Stimulated activated CD4-positive, alpha-beta T cell treated with anti-CD3 and anti-CD28 coated beads, TNF-alpha, amount 100 ng/mL, for 1 hour (primary cell): ENCODE data around the gene REPIN1.
"Not testable (repeated sequence)": the region's sequence is repeated elsewhere in the genome, so short reads cannot be mapped to it uniquely, and the experiment has no call there.

ENCODE experiments used
- DNase-seq, 3 donors: peaks; one replicate each; pipeline ENCODE4 v3.0.0-alpha.2; 2020; ENCODE audit warnings: low read depth in 3 of 3, low spot score in 1 of 3

The REPIN1 gene

DNA sequence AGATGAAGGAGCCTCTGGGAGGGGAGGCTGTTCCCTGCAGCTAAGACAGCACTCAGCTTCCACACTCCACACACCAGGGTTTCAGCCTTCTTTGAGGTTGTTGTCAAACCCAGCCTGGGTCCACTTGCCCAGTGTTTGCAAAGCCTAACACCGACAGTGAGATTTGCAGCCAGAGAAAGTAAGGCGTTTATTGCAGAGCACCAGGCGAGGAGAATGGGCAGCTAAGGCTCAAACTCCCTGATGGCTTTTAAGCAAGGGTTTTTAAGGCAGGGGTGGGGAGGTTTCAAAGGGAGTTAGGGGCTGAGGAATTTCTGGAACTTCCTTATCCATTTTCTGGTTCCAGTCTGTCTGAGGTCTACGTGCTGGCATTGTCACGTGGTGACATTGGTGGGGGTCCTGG lies 5.8 kb downstream of the REPIN1 start:
- no peak for DNase-seq

DNA sequence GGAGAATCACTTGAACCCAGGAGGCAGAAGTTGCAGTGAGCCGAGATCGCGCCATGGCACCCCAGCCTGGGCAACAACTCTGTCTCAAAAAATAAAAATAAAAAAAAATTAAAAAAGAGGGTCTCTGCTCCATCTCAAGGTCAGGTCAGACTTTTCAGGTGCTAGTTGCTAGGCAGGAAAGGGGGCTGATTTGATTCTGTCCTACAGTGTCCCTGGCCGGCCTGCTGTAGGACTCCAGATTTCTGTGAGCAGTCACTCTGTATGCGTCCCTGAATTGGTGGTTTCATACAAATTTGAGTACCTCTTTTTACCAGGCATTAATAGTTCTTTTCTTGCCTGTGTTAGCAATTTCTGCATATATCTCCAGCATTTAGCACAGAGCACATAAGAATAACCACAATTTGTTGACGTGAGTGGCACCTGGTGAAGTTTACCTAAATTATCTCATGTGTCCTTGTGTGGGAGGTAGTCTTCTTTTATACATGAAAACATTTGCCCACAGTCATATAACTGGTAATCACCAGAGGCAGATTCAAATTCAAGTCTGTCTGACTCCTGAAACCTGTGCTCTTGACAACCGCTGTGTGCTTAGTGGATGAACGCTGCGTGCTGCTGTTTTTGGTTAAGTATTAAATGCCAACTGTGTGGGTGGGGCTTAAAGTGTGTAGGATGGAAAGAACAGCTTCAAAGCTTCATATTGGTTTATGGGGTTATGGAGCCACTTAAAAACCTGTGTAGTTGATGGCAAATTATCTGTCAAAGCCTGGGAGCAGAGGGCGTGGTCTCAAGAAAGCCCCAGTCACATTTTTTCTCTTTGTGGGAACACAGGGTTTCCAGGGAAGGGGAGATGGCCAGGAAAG lies 7.3 kb downstream of the REPIN1 start:
- no peak for DNase-seq

DNA sequence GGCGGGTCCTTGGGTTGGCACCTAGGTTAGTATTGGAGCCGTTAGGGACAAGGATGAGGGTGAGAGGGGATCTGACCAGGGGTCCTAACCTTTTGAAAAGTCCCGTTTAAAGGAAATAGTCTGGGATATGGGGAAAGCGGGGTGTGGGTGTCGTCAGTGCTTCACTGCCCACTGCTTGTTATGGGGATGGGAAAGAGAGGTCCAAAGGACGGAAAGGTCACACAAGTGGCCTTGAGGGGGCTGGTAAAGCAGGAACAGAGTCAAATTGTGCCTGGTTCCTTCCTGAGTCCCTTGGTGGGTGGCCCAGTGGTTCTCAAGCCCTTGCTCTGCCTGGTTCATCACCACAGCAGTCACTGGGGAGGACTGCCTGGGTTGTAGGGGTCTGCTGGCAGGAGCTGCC lies 7.9 kb downstream of the REPIN1 start:
- DNase-seq = no peak

DNA sequence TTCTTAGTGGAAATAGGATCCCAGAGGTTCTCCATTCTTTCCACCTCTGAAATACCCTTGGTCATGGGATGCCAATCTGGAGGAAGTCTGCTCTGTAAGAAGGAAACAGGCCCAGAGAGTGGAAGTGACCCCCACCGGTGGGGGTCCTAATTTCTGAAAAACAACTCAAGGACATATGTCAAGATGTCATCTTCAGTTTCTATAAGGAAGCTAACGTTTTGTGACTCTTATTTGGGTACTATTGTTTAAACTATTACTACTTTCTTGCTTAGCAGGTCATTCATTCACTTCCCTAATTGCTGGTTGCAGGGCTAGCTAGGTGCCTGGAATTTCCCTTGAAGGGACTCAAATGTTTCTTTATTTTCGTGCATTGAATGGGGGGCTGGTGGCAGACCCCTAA lies 8.6 kb downstream of the REPIN1 start:
- no peak for DNase-seq

DNA sequence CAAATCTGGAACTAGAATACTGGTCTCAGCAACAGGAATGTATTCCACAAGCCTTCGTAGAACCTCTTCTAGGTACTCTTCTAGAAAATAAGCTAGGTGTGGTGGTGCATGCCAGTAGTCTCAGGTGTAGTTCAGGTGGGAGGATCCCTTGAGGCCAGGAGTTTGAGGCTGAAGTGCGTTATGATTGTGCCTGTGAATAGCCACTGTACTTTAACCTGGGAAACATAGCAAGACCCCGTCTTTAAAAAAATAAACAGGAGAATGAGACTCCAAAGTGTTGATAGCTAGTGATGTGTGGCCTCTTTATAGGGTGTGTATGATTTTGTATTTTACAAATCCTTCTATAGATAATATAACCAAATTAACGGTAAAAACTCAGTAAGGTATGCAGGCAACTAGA lies 9.0 kb downstream of the REPIN1 start:
- DNase-seq = no peak

DNA sequence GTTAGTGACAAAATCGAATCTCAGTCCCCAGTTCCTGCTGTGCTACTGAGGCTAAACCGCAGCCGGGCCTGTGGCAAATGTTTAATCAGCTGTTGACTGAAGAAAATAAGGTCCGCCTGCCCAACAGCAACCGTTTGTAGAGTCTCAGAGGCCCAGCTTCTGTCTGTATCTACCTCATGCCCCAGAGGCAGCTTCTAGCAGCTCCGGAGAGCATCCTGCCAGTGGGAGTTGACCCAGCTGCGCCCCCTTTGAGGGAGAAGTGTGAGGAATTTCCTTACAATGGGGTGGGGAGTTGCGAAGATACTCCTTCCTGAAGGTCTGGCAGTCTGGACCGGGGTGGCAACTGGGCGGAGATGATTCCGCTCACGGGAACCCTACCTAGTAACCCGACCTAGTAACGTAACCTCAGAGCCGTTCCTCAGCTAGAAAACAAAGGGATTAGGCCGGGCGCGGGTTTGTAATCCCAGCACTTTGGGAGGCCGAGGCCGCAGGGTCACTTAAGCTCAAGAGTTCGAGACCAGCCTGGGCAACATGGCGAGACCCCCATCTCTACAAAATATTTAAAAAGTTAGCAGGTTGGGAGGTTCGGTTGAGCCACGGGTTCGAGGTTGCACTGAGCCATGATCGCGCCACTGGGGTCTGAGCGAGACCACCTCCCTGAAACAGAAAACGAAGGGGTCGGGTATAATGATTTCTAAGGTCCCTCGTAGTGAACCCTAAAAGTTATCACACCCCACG lies 9.7 kb downstream of the REPIN1 start:
- no peak for DNase-seq

DNA sequence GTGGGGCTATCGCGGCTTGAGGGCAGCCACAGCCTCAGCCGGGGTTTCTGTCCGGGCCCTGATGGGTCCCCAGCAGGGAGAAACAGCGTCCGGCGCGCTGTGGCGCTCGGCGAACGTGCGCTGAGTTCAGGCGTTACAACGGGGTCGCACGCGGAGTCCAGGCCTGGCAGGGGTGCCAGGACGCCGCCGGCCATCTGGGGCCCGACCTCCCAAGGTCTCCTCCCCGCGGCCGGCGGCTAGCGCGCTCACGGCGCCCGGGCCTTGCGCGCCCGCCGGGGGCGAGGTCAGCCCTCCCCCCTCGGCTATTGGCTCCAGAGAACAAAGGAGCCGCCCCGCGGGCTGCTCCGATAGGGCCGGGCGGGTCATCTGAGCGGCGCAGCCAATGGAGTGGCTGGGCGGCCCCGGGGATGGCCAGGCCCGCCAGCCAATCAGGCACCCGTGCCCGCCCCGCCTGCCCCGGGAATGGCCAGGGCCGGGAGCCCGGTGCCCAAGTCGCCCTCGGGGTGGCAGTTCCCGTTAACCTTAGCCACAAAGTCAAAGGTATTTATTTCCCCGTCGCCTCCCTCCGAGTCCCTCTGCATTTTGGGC lies 10.3 kb downstream of the REPIN1 start, which contains the start of gene ZNF775:
Gene ZNF775, plus strand, starts transcription at position 478 of the 588 bp plus-strand sequence. CDS start 9,141 bp downstream, outside the sequence.
- DNase-seq = peak; percentile 81 to 83 (median 82)

DNA sequence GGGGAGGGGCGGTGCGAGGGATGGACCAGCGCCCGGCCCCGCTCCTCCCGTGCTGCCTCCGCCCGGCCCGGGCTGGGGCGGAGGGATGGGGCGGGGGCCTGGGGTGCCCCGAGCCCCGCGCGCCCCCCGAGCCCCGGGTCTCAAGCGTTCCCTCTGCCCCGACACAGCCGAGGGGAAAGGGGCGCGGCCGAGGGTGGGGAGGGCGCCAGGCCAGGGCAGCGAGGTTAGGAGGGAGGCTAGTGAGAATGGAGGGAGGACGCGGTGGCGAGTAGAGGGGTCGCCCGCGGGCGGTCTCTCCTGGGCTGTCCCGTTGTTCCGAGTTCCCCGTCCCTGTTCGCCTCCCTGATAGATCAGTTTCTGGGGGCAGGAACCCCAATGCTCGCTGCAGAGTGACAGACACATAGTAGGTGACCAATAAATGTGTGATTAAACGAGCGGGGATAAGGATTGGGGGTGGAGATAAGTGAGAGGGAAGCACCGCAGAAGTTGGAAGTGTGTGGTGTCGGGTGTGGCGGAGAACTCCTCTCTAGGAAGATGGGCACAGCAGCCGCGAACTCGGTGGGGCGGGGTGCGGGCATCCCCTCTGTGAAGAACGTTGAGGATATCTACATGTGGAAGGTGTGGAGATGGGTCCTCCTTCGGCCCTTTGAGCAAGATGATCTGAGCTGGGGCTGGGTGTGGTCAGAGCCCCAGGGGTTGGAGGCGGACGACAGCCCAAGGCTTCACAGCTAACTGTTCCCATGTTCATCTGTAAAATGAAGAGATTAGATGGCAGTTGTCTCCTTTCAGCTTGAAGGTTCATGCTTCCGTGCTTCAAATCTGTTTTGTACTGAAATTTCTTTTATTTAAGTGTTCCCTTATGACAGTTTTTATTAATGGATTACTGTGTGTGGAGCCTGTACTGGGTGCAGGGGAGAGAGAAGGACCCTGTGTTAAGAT lies 11.1 kb downstream of the REPIN1 start:
- no peak for DNase-seq

DNA sequence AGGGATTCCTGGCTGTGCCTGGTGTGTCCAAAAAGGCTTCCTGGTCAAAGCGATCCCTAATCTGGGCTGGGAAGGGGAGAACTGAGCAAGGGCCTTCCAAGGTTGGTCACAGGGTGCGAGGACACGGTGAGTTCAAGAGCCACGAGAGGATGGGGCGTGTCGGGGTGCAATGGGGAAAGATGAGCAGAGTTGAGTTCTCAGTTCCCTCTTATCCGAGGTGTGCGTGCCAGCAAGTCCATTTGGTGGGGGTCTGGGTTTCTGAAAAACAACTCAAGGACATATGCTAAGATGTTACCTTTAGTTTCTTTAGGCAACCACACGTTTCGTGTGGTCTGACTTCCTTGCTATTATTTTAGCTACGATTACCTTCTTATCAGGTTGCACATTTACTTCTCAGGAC lies 11.8 kb downstream of the REPIN1 start:
- DNase-seq = no peak

DNA sequence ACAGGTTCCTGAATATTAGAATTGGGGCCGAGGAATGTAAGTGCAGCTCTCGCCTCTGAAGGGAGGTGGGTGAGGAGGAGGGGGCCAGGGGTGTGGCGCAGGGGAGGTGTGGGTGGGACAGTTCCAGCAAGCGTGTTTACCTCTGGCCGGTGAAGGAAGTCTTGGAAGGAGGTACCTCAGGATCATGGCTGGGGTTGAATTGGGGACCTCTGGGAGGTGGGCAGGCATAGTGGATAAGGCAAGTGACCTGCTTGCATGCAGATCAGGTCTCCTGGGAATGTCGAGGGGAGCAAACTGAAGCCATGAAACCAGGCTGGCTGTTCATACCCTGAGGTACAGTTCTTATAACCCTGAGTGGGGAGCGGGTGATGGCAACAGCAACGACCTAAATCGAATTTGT lies 12.5 kb downstream of the REPIN1 start:
- DNase-seq = no peak

DNA sequence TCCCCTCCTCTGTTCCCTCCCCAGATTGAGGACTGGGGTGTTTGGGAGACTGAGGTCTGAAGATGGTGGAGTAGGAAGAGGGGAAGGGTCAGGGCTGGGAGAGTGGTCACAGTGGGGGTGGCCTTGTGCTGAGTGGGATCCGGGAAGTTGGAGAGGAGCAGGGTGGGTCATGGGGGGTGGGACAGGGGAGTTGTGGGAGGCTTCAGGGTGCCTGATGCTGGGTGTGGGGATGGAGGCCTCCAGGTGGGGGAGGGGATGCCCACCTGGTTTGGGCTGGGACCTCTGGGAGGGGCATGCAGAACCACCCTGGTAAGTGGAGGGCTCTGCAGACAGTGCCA lies 13.1 kb downstream of the REPIN1 start:
- DNase-seq = no peak

DNA sequence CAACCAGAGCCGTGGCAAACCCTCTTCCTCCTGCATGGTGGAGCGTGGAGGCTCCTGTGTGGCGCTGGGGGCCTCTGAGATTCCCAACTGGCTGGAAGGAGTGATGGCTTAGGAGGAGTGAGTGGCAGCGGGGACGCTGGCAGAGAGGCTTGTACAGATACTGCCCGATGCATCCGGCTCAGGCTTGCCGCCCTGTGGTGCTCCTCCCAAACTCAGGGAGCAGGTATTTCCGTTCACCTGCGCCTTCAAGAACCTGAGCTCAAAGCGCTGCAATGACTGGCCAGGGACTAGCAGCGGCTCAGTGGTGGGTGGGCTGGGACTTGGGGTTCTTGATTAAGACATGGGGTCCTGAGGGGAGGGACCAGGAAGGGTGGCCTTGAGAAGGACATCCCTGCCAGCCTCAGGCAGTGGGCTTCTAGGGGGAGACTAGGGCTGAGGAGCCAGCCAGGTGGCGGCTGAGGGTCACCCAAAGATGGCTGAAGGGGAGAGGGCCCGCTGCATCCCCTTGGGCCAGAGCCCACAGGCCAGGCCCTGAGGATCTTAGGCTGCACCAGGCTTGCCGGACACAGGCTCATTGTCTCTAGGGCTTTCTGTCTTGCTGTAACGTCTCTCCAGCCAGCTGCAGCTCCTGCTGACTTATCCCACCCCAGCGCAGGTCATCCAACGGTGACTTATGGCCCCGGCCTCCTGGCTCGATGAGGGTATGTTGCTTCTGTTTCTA lies 13.7 kb downstream of the REPIN1 start:
- no peak for DNase-seq

DNA sequence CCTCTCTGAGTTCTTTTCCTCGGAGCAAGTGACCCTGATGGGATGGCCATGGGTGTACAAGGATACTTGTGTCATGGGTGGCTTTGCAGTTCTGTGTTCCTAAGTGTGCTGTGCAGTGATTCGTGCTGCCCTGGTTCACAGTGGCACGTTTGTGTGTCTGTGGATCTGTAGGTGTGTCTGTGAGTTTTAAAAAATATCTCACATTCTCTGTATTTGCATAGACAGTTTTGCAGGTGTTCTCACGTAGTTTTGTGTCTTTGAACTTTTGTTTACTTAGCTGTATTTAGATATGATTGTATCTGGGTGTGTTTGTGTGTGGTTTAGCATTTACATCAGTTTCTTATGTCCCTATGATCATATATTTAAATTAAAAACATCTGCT lies 14.2 kb downstream of the REPIN1 start:
- no peak for DNase-seq

DNA sequence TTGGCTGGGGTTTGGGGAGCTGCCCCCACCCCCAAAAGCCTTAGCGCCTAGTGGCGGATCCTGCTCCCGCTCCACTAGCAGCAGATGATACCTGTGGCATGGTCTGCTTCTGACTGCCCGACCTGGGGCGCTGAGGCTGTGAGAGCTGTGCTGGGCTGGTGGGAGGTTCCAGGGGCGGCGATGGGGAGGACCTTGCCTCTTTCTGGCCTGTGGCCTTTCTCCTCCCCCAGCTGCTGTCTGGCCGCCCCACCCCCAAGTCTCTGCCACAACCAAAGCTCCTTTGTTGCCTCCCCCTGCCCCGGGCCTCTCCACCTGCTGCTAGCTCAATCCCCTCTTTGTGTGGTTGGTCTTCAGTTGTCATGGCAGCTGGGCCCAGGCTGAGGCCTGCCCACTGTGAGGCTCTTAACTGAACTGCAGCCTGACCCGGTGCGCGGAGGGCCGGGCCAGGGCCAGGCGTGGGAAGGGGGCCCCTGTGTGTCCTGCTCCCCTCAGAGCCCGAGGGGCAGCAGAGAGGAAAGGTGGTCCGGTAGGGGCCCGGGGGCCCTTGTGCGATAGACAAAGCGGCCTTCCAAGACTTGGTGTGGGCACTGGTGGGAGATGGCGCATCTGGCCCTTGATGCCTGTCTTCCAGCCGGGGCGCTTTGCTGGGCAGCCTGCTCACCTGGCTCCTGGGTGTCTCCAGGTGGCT lies 15.2 kb downstream of the REPIN1 start:
- no peak for DNase-seq

DNA sequence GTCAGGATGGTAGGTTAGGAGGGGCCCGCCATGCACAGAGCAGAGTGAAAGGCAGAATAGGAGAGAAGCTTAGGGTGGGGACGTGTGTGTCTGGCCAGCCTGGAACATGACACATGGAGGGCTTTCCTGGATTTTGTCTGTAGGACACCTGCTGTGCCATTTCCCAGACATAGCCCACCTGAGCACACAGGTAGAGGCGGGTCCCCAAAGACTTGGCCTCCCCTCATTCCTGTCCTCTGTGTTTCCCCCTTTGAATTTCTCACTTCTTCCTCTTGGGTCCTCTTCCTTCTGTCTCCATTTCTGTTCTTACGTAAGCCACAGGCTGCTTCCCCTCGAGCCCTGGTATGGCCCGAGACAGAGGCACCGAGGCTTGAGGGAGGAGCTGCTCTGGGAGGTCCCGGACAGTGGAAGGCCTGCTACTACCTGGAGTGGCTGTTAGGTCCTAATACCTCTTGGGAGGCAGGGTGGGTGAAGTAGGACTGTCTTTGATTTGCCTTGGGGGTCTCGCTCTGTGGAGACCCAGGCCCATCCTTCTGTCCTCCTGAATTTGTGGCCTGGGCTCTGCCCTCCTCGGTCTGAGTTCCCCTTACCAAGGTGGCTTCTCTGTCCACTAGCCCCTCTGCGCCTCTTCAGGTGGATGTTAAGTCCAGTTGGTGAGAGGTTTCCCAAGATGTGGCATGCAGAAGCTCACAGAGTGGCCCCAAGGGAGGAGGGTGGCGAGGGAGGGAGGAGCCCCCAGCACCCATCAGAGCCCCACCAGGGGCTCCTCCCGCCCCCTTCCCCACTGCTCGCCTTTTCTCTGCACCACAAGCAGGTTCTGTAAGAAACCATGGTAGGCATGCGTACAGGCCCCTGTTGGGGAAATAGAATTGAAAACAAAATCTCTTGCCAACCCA lies 16.0 kb downstream of the REPIN1 start:
- no peak for DNase-seq

DNA sequence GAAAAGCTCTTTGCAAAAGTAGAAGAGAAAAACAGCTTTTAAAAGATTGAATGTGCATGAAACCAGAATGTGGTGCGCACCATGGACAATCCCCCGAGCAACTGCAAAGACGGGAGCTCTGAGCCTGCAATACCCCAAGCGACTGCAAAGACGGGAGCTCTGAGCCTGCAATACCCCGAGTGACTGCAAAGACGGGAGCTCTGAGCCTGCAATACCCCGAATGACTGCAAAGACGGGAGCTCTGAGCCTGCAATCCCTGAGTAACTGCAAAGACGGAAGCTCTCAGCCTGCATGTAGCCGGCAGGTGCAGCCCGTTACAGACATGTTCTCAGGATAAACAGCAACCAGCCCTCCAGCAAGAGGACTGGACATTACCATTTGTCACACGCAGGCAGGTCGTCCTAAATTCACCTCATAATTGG lies 16.7 kb downstream of the REPIN1 start:
- no peak for DNase-seq

DNA sequence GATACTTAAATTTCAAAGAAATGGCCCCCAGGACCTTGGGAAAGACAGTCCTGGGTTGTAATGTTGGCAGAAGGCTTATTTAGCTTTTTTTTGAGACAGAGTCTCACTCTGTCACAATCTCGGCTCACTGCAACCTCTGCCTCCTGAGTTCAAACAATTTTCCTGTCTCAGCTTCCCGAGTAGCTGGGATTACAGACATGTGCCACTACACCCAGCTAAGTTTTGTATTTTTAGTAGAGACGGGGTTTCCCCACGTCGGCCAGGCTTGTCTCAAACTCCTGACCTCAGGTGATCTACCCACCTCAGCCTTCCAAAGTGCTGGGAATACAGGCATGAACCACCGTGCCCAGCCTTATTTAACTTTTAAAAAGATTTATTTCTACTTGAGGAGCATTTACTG lies 17.3 kb downstream of the REPIN1 start:
- DNase-seq = not testable (repeated sequence)

DNA sequence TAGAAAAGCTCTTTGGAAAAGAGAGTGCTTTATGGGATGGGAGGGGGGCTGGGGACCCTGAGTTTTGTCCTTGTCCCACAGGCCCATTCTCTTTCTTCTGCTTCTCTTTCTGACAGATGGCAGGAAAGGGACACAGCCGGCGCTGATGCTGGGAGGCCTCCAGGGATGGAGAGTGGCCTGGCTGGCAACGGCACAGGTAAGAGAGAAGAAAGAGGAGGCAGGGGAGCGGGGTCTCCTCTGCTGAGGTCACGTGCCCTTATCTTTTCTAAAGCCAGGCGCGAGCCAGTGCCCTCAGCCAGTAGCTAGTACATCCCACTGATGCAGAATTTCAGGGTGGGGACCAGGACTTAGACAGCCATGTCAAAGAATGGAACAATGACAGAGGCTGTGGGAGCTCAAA lies 19.7 kb downstream of the REPIN1 start:
- no peak for DNase-seq
